Measurements from ENCODE around the gene CCSER2.
"Not testable (repeated sequence)": the region's sequence is repeated elsewhere in the genome, so short reads cannot be mapped to it uniquely, and the experiment has no call there.

The CCSER2 gene

GRCh38 chr10:84328418-84329195, at the start of gene CCSER2:
Gene CCSER2 (plus strand): TSS chr10:84328589. CDS start chr10:84371053, 42,464 bp downstream.
- DNase-seq (ENCODE audit: low read depth), result peak; percentile 91

- not testable (repeated sequence) for DNase-seq (ENCODE audit: low read depth)
Observed at GRCh38 chr10:84279876-84280475, 48.4 kb upstream of the CCSER2 start.

DNA sequence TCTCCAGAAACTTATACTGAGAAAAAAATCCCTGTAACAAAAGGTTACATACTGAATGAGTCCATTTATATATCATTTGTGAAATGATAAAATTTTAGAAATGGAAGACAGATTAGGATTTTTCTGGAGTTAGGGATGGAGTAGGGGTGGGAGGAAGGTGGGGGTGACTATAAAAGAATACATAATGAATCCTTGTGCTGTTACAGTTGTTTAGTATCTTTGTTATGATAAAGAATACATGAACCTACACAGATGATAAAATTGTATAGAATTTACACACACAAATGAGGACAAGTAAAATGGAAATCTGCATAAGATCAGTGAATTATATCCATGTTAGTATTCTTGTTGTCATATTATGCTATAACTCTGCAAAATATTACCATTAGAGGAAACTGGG, 41.7 kb upstream of the CCSER2 start:
- no peak for DNase-seq (ENCODE audit: low read depth)

- no peak for DNase-seq (ENCODE audit: low read depth)
Observed at GRCh38 chr10:84288151-84288550, 40.2 kb upstream of the CCSER2 start.

GRCh38 chr10:84289521-84290200, 38.7 kb upstream of the CCSER2 start:
- no peak for DNase-seq (ENCODE audit: low read depth)

GRCh38 chr10:84290235-84290634, 38.2 kb upstream of the CCSER2 start:
- no peak for DNase-seq (ENCODE audit: low read depth)

DNA sequence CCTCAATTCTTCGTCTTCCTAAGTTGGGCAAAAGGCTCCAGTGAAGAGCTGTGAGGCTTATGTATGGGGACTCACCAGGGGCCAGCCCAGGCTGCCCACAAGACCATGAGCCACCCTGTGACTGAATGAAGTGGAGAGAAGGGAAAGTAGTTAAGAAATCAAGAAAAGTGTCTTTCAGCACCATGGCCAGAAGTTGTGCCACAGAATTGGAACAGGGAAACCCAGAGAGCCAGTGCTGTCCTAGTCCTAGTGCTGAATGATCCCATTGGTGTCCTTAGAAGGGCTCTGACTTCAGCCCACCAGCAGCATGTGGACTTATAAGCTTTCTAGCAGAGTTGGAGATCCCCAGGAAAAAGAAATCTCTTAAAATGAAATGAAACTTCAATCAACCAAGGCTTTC, 37.0 kb upstream of the CCSER2 start:
- DNase-seq (ENCODE audit: low read depth), result no peak

DNA sequence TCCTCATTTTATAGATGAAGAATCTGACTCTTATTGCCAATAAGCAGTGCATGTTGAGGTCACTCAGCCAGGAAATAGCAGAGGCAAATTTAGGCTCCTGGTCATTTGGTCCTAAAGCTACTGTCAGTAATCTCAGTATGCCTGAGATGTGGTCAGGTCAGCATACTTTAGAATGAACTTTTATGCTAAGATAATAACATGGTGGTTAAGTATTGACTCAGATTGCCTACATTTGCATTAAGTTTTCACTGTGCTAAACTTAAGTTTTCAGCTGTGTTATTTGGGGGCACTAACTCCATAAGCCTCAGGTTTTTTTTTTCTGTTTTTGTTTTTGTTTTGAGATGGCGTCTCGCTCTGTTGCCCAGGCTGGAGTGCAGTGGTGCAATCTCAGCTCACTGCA, 35.9 kb upstream of the CCSER2 start:
- DNase-seq (ENCODE audit: low read depth), result no peak

DNA sequence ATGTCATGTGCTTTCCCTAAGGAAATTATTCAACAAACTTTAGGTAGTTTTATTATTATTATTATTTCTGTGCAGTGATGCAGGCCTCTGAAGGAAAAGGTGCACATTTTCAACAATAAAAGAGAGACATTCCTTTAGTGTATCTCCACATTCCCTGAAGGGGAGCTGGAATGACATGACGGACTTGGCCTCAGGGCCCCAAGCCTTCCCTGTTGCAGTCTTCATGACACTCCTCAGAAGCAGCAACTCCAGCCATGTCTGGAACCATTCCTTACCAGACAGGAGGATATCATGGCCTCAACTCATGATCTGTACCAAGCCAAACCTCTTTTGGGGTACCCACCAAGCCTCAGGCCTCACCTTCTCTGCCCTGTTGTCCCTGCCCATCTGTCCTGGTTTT, 35.2 kb upstream of the CCSER2 start:
- no peak for DNase-seq (ENCODE audit: low read depth)

DNA sequence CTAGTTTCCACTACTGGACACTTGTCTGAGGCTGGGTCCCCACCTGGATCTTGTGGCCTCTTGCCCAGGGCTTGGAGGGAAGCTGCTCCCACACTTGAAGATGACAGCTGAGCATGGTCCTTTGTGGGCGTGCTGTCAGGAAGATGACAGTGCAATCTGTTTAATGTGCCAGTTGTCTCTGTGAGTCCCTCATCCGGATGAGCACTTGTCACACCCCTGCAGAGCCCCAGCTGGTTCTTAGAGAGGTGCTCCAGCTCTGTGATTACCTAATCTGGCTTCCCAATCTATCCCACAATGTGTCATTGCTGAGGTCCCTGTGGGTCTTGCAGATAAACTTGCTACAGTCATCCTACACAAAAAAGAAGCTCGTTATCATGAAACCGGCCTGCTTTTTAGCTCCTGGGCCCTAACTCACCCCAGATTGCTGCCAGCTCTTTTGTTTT, 34.8 kb upstream of the CCSER2 start:
- no peak for DNase-seq (ENCODE audit: low read depth)

DNA sequence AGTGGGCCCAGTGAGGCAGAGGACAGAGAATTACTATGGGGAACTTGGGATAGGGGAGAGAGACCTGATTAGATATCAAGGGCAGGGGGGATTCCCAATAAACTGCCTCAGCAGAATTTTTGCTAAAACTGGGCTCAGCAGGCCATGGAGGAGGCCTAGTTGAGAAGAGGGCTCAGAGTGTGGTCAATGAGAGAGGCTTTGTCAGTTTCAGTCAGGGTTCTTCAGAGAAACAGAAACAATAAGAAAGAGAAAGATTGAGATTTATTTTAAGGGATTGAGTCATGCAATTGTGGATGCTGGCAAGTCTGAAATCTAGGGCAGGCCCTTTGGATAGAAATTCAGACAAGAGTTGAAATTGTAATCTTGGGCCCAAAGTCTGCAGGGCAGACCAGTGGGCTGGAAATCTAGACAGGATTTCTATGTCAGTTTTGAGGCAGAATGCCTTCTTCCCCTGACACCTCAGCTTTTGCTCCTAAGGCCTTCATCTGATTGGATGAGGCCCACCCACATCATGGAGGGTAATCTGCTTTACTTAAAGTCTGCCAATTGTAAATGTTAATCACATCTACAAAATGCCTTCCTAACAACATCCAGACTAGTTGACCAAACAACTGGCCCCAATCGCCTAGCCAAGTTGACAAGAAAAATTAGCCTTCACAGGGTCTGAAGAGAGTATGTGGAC, 33.5 kb upstream of the CCSER2 start:
- DNase-seq (ENCODE audit: low read depth), result no peak

DNA sequence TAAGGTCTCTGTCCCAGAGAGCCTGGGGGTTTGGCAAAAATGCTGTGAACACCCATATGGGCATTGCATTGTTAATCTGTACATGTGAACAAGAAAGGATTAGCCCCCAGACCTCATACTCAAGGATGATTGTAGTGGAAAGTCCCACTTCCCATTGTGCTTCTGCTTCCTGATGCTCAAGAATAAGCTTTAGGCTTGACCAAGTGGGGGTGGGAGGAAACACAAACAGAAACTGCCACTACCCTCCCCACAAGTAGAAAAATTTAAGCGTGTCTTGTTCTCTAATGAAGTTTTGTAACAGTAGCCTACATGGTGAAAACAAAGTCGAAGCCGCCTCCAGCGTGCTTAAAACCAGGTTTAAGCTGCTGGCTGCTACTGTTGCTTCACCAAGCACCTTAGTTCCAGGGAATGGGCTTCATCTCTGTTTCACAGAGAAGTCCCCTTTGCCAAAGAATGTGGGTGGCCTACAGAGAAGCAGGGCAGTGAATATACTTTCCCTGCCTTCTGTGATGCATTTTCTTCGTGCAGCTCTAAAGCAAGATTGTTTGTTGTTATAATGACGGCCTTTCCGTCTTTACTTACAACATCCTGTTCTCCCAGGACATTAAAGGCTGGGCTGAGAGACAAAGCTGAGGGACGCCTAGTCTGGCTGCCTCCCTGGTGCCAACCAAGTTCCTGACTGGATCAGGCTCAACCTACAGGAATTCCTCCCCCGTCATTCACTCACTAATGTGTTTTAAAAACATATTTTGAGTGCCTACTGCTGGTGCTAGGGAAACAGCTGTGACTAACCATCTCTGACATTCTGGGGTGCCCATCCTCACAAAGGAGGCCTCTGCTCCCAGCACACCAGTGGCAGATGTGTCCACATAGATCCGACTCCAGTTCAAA, 32.1 kb upstream of the CCSER2 start:
- DNase-seq (ENCODE audit: low read depth), result no peak

- no peak for DNase-seq (ENCODE audit: low read depth)
Observed at GRCh38 chr10:84298057-84298456, 30.3 kb upstream of the CCSER2 start.

DNA sequence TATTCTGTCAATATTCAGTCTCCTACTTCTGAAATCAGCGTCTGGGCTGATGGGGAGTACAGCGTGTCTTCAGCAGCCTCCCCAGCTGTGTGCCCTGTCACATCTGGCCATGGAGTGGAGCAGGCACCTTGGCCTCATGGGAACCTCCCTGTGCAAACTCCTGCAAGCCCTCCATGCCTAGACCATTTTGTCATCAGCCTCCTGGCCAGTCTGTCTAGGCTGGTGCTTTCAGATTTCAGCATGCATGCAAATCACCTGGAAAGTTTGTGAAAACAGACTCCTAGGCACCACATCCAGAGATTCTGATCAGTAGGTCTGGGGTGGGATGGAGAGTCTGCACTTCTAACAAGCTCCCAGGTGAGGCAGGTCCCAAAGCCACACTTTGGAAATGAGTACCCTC, 26.2 kb upstream of the CCSER2 start:
- DNase-seq (ENCODE audit: low read depth), result no peak

DNA sequence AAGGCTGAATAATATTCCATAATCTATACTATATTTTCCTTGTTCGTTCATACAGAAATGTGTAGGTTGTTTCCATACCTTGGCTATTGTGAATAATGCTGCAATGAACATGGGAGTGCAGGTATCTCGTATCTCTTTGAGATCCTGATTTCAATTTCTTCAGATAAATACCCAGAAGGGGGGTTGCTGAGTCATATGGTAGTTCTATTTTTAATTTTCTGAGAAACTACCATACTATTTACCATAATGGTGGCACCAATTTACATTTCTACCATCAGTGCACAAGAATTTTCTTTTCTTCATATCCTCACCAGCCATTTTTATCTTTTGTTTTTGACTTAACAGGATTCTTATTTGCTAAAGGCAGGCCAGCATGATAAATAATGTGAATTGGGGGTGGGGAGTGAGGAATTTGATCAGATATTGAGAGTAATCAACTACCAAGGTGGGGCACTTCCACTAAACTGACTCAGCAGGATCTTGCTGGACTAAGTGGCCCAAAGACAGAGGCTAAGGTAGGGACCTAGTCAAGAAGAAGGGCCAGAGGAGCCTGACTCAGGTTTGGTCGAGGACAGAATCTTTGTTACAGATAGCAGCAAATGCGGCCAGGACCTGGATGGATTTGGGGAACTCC, 21.5 kb upstream of the CCSER2 start:
- DNase-seq (ENCODE audit: low read depth), result no peak

DNA sequence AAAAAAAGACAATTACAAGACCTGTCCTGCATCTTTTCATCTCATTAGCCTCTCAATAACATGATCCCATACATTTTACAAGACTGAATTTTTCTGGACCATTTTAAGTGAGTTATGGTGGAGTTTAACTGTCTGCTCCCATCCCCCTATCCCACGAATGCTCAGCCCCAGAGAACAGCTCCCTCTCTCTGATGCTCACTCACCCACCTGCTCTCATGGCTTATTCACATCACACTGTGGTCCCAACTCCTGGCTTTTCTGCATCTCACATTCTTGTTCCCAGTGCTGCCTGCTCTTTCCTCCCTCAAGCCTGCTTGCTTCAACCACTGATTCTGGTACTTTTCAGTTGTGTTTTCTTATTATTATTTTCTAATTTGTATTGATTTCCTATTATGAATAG, 20.4 kb upstream of the CCSER2 start:
- no peak for DNase-seq (ENCODE audit: low read depth)

GRCh38 chr10:84308481-84309304, 19.7 kb upstream of the CCSER2 start:
- DNase-seq (ENCODE audit: low read depth), result peak; percentile 16

DNA sequence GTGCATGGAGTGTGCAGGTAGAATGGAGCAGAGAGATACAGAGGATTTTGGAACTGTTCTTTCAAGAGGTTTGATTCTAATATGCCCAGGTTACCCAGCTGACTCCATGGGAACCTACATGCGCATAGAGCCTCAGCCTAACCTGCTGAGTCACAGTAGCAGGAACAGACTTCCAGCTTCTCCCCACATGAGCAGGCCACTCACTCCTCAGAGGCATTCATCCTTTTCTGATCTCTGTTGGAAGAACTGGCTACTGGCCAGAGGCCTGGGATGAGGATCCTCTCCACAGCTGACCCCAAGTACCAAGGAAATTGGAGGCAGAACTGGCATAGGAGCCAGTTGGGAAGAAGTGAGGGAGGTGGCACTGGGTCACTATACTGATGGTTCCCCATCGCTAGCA, 17.9 kb upstream of the CCSER2 start:
- no peak for DNase-seq (ENCODE audit: low read depth)

GRCh38 chr10:84311576-84311975, 16.8 kb upstream of the CCSER2 start:
- DNase-seq (ENCODE audit: low read depth), result no peak

- DNase-seq (ENCODE audit: low read depth), result no peak
Observed at GRCh38 chr10:84312816-84313215, 15.6 kb upstream of the CCSER2 start.

Measured in activated T-cell treated with anti-CD3 and anti-CD28 coated beads for 24 hours (primary cell).